ENCODE data around the gene BRD1.
A peak's percentile ranks its signal among the peaks of the same experiment; 100 is the strongest.

The BRD1 gene

DNA sequence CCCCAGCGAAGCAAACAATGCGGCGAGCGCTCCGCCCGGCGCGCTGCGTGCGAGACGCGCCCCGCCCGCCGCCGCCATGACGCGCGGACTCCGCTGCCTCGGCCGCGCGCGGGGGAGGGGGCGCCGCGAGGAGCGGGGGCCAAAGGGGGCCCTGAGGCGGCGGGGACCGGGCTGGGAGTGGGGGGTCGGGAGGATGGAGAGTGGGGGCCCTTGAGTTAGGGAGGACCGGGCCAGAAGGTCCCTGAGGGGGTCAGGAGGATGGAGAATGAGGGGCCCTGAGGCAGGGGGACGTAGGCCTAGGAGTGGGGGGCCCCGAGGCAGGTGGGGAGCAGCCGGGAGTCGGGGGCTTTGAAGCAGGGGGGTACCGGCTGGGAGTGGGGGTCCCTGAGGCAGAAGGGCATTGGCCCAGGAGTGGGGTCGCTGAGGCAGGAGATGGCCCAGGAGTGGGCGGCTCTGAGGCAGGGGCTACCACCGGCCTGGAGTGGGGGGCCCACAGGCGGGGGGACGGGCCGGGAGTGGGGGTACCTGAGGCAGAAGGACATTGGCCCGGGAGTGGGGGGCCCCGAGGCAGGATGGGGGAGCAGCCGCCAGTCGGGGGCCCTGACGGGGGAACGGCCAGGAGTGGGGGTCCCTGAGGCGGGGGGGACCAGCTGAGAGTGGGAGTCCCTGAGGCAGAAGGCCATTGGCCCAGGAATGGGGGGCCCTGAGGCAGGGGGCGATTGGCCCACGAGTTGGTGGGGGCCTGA, at the start of gene BRD1:
Gene BRD1 (minus strand): TSS at position 21 of the 746 bp plus-strand sequence. CDS start 3,556 bp downstream, outside the sequence.
- DNase-seq, result peak; percentile 20

DNA sequence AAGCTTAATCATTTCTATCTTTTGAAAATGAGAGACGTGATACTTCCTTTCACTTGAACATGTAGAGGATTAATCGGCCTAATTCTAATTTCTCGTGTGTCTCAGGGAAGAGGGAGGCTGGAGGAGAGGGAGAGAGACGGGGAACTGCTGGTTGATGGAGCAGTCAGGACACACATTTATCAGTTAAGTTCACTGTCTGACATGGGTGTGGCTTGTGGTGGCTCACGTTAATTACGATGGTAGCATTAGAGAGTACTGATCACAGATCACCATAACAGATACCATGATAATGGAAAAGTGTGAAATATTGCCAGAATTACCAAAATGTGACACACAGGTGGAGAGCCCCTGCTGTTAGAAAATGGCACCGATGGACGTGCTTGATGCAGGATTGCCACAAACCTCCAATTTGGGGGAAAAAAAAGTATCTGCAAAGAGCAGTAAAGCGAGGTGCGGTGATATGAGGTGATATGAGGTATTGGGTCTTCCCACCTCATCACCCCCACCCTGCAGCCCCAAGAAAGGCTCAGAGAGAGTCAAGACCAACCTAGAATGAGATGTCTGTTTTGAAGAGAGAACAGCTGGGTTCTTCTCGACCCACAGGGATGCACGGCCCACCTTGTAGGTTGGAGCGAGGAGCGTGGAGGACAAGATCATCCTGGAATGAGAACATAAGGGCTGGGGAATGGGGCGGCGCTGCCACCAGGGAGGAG, 45.7 kb upstream of the BRD1 start:
- DNase-seq, result no peak

GRCh38 chr22:49872347-49872746, 44.7 kb upstream of the BRD1 start:
- DNase-seq, result no peak

DNA sequence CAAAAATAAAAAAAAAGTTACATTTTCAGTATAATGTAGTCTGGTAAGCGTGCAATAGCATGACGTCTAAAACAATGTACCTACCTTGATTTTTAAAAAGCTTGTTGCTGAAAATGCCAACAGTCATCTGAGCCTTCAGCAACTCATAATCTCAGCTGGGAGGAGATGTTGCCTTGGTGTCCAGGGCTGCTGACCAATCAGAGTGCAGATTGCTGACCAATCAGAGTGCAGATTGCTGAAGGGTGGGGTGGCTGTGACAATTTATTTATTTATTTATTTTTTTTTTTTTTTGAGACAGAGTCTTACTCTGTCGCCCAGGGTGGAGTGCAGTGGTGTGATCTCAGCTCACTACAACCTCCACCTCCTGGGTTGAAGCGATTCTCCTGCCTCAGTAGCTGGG, 43.8 kb upstream of the BRD1 start:
- no peak for DNase-seq

GRCh38 chr22:49869845-49870712, 42.4 kb upstream of the BRD1 start:
- DNase-seq, result no peak

DNA sequence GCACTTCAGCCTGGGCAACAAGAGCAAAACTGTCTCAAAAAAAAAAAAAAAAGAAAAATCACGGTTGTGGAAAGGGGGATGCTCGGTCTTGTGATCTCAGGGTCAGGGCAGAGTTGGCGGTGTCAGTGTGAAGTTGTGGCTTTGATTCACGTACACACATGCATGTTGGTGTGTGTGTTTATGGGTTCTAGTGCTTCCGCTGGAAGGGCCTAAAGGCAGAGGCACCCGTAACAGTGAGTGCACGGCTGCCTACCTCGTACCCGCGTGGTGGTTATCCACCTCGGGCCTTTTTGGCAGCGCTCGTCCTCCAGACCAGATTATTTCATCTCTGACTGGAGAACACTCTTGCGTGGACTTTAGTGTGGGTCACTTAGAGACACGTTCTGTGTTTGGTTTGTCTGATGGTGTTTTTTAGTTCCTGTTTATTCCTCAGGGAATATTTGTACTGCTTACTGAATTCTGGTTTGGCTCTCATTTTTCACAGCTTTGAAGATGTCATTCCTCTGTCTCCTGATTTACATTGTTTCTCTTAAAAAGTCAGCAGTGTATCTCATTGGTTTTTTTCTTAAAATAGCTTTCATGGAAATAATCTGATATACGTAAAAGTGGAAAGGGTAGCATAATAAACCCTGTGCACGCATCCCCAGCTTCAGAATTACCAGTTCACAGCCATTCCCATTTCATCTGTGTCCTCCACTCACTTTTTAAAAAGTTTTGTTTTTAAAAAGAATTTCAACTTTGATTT, 41.6 kb upstream of the BRD1 start:
- DNase-seq, result no peak

DNA sequence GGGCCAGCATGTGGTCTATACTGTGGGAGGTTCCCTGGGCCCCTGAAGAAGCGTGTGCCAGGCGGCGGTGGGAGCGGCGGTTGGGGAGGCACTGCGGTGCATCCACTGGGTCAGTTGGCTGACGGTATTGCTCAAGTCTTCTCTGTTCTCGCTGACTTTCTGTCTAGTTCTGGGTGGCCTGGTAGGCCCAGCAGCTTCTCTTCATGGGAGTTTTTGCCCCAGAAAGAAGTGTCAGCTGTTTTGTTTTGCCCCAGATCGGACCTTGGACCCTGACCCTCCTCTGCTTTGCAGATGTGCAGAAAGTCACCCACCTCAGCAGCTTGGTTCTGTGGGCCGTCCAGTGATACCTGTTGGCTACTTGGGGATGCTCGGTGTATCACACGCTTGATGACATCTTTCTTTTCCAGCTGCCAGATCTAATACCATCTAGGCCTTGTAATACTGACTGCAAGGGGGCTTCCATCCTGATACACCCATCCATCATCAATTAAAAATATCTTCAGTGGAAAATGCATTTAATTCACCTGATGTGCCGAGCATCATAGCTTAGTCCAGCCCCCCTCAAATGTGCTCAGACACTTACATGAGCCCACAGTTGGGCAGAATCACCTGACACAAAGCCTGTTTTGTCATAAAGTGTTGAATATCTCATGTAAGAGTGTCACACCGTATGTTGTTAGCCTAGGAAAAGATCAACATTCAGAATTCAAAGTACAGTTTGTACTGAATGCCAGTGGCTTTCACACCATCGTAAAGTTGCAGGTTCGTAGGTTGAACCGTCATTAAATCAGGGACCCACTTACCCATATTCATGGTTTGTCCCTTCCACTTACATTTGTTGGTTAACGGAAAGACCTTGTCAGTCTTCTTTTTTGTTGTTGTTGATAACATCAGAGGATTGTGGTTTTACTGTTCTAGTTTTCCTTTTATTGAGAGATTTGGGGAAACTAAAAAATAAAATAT, 39.9 kb upstream of the BRD1 start:
- DNase-seq, result no peak

DNA sequence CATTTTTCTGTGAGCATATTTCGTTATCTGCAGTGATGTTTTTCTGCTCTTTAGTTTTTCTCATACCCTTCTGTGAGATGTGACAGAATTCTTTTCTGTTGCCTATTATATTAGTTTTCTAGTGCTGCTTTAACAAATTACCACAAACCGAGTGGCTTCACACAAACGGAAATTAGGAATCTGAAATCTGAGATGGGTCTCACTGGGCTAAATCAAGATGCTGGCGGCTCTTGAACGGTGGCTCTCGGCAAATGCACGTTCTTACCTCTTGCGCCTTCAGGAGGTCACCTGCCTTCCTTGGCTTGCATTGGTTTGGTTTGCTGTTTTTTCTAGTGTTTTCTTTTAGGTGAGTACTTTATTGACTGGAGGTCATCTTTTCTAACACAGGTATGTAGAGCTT, 39.0 kb upstream of the BRD1 start:
- DNase-seq, result no peak

DNA sequence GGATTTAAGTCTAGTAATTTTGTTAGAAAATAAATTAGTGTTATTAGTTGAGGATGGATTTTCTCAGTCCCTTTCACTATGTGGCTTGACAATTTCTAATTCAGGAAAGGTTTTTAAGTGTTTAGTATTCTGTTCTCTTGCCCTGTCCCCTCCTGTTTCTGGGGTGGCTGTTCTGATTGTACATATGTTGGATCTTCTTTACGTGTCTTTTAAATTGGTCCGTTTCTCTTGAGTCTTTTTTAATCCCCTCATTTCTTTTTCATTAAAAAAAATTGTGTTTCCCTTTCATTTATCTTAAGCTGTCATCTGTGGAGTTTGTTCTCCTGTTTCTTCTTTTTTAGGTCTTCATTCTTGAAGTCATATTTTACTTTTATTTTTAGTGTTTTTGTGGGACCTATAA, 38.5 kb upstream of the BRD1 start:
- DNase-seq, result no peak

GRCh38 chr22:49865156-49865555, 37.5 kb upstream of the BRD1 start:
- no peak for DNase-seq

GRCh38 chr22:49863931-49864330, 36.3 kb upstream of the BRD1 start:
- DNase-seq, result no peak

GRCh38 chr22:49862496-49862776, 34.8 kb upstream of the BRD1 start:
- DNase-seq, result no peak

DNA sequence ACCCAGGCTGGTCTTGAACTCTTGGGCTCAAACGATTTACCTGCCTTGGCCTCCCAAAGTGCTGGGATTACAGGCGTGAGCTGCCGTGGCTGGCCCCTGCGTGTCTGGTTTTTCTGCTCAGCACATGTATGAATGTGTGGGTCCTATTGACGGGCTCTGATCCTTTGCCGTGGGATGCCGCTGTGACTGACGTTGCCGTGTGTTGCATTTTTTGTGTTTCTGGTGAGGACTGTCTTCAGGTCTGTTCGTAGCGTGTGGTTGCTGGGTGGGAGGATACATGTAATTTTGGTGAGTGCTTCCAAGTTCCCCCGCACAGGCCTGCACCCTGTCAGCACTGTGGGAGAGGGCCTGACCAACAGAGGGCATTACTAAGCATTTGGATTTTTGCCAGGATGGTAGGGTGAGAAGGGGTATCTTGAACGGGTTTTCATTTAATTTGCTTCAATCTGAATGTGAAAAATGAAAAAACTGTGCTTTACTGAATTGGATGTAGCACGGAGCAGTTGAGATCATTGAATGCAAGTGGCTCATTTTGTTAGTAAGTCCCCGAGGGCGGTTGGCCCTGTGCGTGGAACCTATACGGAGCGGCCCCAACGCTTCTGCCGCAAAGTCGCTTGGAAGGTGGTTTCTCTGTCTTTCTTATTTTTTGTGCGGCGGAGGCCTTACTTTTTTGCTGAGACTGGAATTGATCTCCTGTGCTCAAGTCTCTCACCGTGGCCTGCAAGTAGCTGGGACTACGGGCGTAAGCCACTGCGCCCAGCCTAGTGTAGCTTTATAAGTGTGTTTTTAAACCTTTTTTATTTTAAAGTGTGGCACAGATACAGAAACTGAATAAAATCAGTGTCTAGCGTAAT, 34.2 kb upstream of the BRD1 start:
- no peak for DNase-seq

- no peak for DNase-seq
Measured at GRCh38 chr22:49858827-49859226, 31.2 kb upstream of the BRD1 start.

DNA sequence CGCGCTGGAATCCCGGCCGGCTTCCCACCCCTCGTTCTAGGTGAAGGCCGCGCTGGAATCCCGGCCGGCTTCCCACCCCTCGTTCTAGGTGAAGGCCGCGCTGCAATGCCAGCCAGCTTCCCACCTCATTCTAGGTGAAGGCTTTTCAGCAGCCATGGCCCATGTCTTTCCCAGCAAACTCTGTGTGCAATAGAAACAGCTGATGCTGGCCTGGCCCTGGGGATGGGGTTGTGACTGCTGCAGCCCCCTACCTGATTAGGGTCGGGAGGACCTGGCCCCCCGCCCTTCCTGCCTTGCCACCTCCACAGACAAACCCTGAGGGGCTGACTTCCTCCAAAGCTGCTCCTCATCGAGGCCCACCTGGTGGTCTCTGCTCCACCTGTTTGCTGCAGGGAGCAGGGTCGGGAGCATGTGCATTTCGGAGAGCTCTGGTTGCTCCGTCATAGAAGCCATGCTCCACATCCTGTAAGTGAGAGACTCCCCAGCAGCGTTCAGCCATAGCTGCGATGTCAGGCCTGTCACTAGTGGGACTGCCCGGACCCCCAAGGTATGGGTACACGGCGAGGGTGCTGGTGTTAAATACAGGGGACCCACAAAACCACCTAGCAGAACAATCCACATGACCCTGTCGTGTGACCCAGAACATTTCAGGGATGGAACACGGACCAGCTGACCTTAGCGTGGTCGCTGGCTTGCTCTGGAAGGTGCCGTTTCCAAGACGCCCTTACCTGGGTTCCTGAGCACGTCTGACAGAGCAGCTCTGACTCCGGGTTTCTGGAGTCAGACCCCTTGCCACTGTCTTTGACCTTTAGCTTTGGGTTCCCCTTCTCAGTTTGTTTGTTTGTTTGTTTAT, 29.3 kb upstream of the BRD1 start:
- DNase-seq, result no peak

DNA sequence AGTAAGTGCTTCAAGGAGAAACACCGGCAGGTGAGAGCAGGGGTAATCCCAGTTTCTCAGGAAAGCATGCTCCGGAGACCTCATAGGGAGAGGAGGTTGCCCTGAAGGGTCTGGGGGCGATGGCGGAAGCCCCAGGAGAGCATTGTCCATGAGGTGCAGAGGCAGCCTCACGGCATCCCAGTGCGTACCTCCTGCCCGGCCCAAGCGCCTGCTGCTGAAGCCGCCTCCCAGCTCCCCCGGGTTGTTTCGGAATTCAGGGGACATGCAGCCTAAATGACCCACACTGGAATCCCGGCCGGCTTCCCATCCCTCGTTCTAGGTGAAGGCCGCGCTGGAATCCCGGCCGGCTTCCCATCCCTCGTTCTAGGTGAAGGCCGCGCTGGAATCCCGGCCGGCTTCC, 28.7 kb upstream of the BRD1 start:
- no peak for DNase-seq

GRCh38 chr22:49855251-49855911, 27.7 kb upstream of the BRD1 start:
- no peak for DNase-seq

DNA sequence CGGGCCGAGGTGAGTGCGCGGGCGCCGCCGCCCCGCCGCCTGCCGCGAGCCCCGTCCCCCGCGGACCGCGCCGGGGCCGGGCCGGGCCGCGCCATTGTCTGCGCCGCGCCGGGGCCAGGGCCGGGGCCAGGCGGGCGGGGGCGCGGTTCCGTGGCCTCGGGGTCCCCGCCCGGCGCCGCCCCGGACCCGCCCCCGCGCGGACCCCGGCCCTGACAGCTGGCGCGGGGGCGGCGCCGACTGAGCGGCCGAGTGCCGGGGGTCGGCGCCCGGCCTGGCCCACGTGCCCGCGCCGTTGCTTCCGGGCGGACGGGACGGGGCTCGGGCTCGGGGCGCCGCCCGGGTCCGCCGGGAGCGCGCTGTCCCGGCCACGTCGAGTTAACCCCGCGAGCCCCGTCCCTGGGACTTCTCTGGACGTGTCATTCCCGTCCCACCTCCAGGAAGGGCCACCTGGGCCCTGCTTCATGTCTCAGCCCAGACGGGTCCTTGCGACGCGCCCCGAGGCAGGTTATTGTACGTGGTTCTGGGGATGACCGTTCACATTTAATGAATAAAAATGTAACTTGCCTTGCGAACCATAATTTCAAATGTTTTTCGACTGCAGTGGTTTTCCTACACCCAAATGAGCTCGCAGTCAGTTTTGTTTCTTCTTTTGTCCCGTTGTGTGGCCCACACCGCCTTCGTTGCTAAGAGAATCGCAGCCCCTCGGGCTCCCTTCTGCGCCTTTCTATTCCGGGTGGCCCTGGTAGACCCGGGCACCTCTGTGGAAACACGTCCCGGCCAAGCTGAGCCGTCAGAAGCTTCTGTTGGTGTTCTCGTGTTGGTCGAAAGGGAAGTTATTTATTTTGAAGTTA, 26.5 kb upstream of the BRD1 start:
- DNase-seq, result no peak
